Keratinocyte (primary cell): ENCODE results near the gene G6PD. TPM values are rescaled to one million over a fixed set of nuclear protein-coding genes. Genes with fewer than 3 reads are reported as not detected.

ENCODE experiments used
- DNase-seq: peaks from one replicate; pipeline ENCODE4 v3.0.0-alpha.2; 2011; ENCODE audit warnings: low read depth, missing footprints, low spot score
- FAIRE-seq: peaks from 2 replicates; lab custom pipeline; 2011; peaks lifted over from hg19 to GRCh38; lab: Jason Lieb, UNC
- H2AFZ ChIP-seq: 2 replicates; pipeline ENCODE4 v1.6.0; 2012; ENCODE audit warnings: low read length, control low read depth, inconsistent platforms; ENCODE audit not compliant: control insufficient read depth
- H3K27ac ChIP-seq: 2 replicates; pipeline ENCODE4 v1.5.1; 2011; ENCODE audit warnings: low read length; ENCODE audit not compliant: control insufficient read depth, insufficient read depth
- H3K27me3 ChIP-seq: 3 replicates; pipeline ENCODE4 v1.6.0; 2011; ENCODE audit warnings: low read length; ENCODE audit not compliant: control insufficient read depth, insufficient read depth; ENCODE audit errors: extremely low read depth
- H3K36me3 ChIP-seq, 2 experiments: 2 replicates in 1 of 2; 3 replicates in 1 of 2; pipeline ENCODE4 v1.5.1; 2011; ENCODE audit warnings: low read length in 2 of 2, mild to moderate bottlenecking in 1 of 2; ENCODE audit not compliant: control insufficient read depth in 2 of 2, insufficient read depth in 2 of 2; ENCODE audit errors: extremely low read depth in 1 of 2
- H3K4me1 ChIP-seq: 3 replicates; pipeline ENCODE4 v1.5.1; 2011; ENCODE audit warnings: low read length; ENCODE audit not compliant: control insufficient read depth, insufficient read depth; ENCODE audit errors: extremely low read depth
- H3K4me2 ChIP-seq: 3 replicates; pipeline ENCODE4 v1.6.0; 2011; ENCODE audit warnings: low read depth, low read length; ENCODE audit not compliant: control insufficient read depth, insufficient read depth; ENCODE audit errors: extremely low read depth
- H3K4me3 ChIP-seq, 3 experiments: fragments of 200-600 bp in 1 of 3; sonication (generic) in 1 of 3; 2 replicates in 2 of 3; 3 replicates in 1 of 3; pipeline ENCODE4 v1.5.1; 2011 to 2016; ENCODE audit warnings: low read length in 3 of 3, mild to moderate bottlenecking in 3 of 3, control low read depth in 2 of 3, inconsistent platforms in 1 of 3, low read depth in 1 of 3, mixed read lengths in 1 of 3, mixed run types in 1 of 3, moderate library complexity in 1 of 3; ENCODE audit not compliant: control insufficient read depth in 2 of 3, insufficient read depth in 2 of 3; ENCODE audit errors: extremely low read depth in 1 of 3
- H3K79me2 ChIP-seq: 2 replicates; pipeline ENCODE4 v1.6.0; 2012; ENCODE audit warnings: low read length; ENCODE audit not compliant: control insufficient read depth, insufficient read depth
- H3K9ac ChIP-seq: 3 replicates; pipeline ENCODE4 v1.6.0; 2011; ENCODE audit warnings: low read length; ENCODE audit not compliant: control insufficient read depth, insufficient read depth; ENCODE audit errors: extremely low read depth
- H3K9me1 ChIP-seq: 3 replicates; pipeline ENCODE4 v1.6.0; 2011; ENCODE audit warnings: low read length; ENCODE audit not compliant: control insufficient read depth, insufficient read depth; ENCODE audit errors: extremely low read depth
- H3K9me3 ChIP-seq: 2 replicates; pipeline ENCODE4 v1.5.1; 2012; ENCODE audit warnings: low read depth, low read length; ENCODE audit not compliant: control insufficient read depth
- H4K20me1 ChIP-seq: 3 replicates; pipeline ENCODE4 v1.6.0; 2011; ENCODE audit warnings: low read length; ENCODE audit not compliant: control insufficient read depth, insufficient read depth; ENCODE audit errors: extremely low read depth
- EZH2 ChIP-seq: IDR thresholded peaks from one replicate; pipeline ENCODE4 v1.6.1; 2012; ENCODE audit warnings: inconsistent platforms, mild to moderate bottlenecking, low read length, moderate library complexity
- dilution Hi-C: fragments of 300-500 bp; cut with MboI; formaldehyde crosslinking; loops from one replicate; pipeline ENCODE4 v1.7.0; 2020; ENCODE audit warnings: low sequenced_read_pairs; ENCODE audit not compliant: extremely low pct_ligation_motif_present
- polyA plus RNA-seq, 5 experiments: library from polyadenylated mRNA; depleted of rRNA in 3 of 5; stranded (reverse) in 3 of 5; stranded (forward) in 1 of 5; unstranded in 1 of 5; fragments of >200 nt; gene quantifications; 1 replicate in 1 of 5; 2 replicates in 3 of 5; 3 replicates in 1 of 5; pipeline versions ENCODE4 v1.2.1 to v1.2.3, GENCODE V29; 2011 to 2012; ENCODE audit warnings: missing spikeins in 2 of 5, low read depth in 1 of 5, low replicate concordance in 1 of 5
- TF ChIP-seq, protein P1 (sequence below), 3 experiments: IDR thresholded peaks in 1 of 3; conservative IDR thresholded peaks in 1 of 3; optimal IDR thresholded peaks in 1 of 3; 2 replicates in 2 of 3; 3 replicates in 1 of 3; pipeline versions ENCODE3 to v1.5.1; 2011; ENCODE audit warnings: low read length in 3 of 3, mild to moderate bottlenecking in 3 of 3, moderate library complexity in 2 of 3, control low read depth in 1 of 3, inconsistent platforms in 1 of 3; ENCODE audit not compliant: insufficient read depth in 2 of 3; ENCODE audit errors: extremely low read depth in 1 of 3

G6PD gene
- polyA plus RNA-seq, 1 donor (not counting 4 experiments of a cell fraction or from before 2014, with no cell fraction given) = 41.6 TPM

DNA sequence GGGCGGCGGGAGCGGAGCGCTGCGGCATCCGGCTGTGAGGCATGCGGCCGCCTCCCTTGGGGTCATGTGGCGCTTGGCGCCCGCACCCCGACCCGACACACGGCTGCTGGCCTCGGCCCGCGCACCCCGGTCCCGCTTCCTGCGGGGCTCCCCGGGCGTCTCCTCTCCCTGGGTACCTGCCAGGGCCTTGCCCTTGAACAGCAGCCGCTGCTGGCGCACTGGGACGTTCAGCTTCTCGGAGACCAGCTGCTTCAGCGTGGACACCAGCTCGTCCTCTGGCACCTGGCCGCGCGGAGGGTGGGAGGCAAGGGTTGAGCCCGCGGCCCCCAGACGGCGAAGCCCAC, 60.6 kb downstream of the G6PD start:
- FAIRE-seq = no peak
- peaks cover 13% of the 10 kb centered on the region for H3K4me1 ChIP-seq

GRCh38 chrX:154485150-154486051, 61.2 kb downstream of the G6PD start:
- no peaks in the 10 kb centered on the region for H3K9me3 ChIP-seq
- dilution Hi-C loops = no loop called here
- no peaks in the 10 kb centered on the region for H4K20me1 ChIP-seq
- peak overlapping the region; percentile 60 for H3K9ac ChIP-seq
- H3K27me3 ChIP-seq = no peaks in the 10 kb centered on the region
- no peak overlapping the region for H3K27ac ChIP-seq
- peaks cover 5 to 8% of the 10 kb centered on the region in 2 experiments for H3K36me3 ChIP-seq
- peak overlapping the region; percentile 47 to 58 (median 55) for H3K4me3 ChIP-seq
- H3K4me1 ChIP-seq = peaks cover 13% of the 10 kb centered on the region
- H3K9me1 ChIP-seq = no peaks in the 10 kb centered on the region
- no peak for FAIRE-seq
- DNase-seq = no peak
- peaks cover 11% of the 10 kb centered on the region for H3K79me2 ChIP-seq
- no peak overlapping the region for H2AFZ ChIP-seq
- H3K4me2 ChIP-seq = peak overlapping the region; percentile 70
- TF ChIP-seq, protein P1, sequence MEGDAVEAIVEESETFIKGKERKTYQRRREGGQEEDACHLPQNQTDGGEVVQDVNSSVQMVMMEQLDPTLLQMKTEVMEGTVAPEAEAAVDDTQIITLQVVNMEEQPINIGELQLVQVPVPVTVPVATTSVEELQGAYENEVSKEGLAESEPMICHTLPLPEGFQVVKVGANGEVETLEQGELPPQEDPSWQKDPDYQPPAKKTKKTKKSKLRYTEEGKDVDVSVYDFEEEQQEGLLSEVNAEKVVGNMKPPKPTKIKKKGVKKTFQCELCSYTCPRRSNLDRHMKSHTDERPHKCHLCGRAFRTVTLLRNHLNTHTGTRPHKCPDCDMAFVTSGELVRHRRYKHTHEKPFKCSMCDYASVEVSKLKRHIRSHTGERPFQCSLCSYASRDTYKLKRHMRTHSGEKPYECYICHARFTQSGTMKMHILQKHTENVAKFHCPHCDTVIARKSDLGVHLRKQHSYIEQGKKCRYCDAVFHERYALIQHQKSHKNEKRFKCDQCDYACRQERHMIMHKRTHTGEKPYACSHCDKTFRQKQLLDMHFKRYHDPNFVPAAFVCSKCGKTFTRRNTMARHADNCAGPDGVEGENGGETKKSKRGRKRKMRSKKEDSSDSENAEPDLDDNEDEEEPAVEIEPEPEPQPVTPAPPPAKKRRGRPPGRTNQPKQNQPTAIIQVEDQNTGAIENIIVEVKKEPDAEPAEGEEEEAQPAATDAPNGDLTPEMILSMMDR (optimal IDR thresholded peaks at IDR 0.05 in 1 of 3, IDR thresholded peaks at IDR 0.05 in 1 of 3, conservative IDR thresholded peaks at IDR 0.05 in 1 of 3; ENCODE audit: extremely low read depth in 1 of 3, insufficient read depth in 2 of 3, low read length in 3 of 3) = no peak

More for the DNA sequence above, 60.6 kb downstream of the G6PD start:
- no peak for DNase-seq
- dilution Hi-C loops = no loop called here
- no peak for TF ChIP-seq EZH2
- TF ChIP-seq, protein P1 (optimal IDR thresholded peaks at IDR 0.05 in 1 of 3, IDR thresholded peaks at IDR 0.05 in 1 of 3, conservative IDR thresholded peaks at IDR 0.05 in 1 of 3; ENCODE audit: extremely low read depth in 1 of 3, insufficient read depth in 2 of 3, low read length in 3 of 3) = no peak
- no peaks in the 10 kb centered on the region for H3K9me3 ChIP-seq
- peak overlapping the region; percentile 60 for H3K9ac ChIP-seq
- H2AFZ ChIP-seq = no peak overlapping the region
- H3K27ac ChIP-seq = no peak overlapping the region
- H3K79me2 ChIP-seq = peaks cover 11% of the 10 kb centered on the region
- H3K4me3 ChIP-seq = peak overlapping the region; percentile 47 to 58 (median 55)
- H3K4me2 ChIP-seq = peak overlapping the region; percentile 70
- no peaks in the 10 kb centered on the region for H3K9me1 ChIP-seq
- no peaks in the 10 kb centered on the region for H4K20me1 ChIP-seq
- H3K36me3 ChIP-seq = peaks cover 5 to 8% of the 10 kb centered on the region in 2 experiments
- no peaks in the 10 kb centered on the region for H3K27me3 ChIP-seq
